HepG2 (cell line): ENCODE measurements around the gene SYCE1L. TPM values are rescaled to one million over a fixed set of nuclear protein-coding genes. Genes with fewer than 3 reads are reported as not detected.

Experiments used
- DMAP1 ChIP-seq: IDR thresholded peaks from 2 replicates; pipeline ENCODE4 v1.6.1; 2016
- HDAC2 ChIP-seq: sonication (generic); formaldehyde crosslinking; IDR thresholded peaks from 2 replicates; pipeline ENCODE4 v1.4.0; 2020; ENCODE audit warnings: missing genetic modification reagents
- HNRNPK ChIP-seq: fragments of 200-400 bp; formaldehyde crosslinking; IDR thresholded peaks from 2 replicates; pipeline ENCODE4 v1.6.1; 2018; ENCODE audit warnings: low read length, low read depth, moderate library complexity, mild to moderate bottlenecking; ENCODE audit not compliant: poor library complexity, severe bottlenecking
- MBNL3 ChIP-seq: fragments of 250-450 bp; sonication (Bioruptor Pico); conservative IDR thresholded peaks from 2 replicates; pipeline ENCODE4 v1.8.0; 2022; ENCODE audit warnings: mild to moderate bottlenecking, inconsistent platforms
- MED1 ChIP-seq: sonication (generic); formaldehyde crosslinking; IDR thresholded peaks from 2 replicates; pipeline ENCODE4 v1.4.0; 2020; ENCODE audit warnings: missing genetic modification reagents
- SIN3A ChIP-seq: IDR thresholded peaks from 2 replicates; pipeline ENCODE4 v1.6.1; 2011; ENCODE audit warnings: low read depth, mild to moderate bottlenecking, control low read depth, low read length, borderline replicate concordance
- TBX2 ChIP-seq: sonication (generic); formaldehyde crosslinking; IDR thresholded peaks from 2 replicates; pipeline ENCODE4 v1.5.0; 2020; ENCODE audit warnings: missing genetic modification reagents, mild to moderate bottlenecking, borderline replicate concordance
- ZMYM3 ChIP-seq: sonication (generic); formaldehyde crosslinking; IDR thresholded peaks from 2 replicates; pipeline ENCODE4 v1.5.1; 2020; ENCODE audit warnings: mild to moderate bottlenecking, missing genetic modification reagents
- ZNF225 ChIP-seq: sonication (generic); formaldehyde crosslinking; IDR thresholded peaks from 2 replicates; pipeline ENCODE4 v1.4.0; 2020; ENCODE audit warnings: mild to moderate bottlenecking, missing genetic modification reagents
- ZNF678 ChIP-seq: sonication (generic); formaldehyde crosslinking; IDR thresholded peaks from 2 replicates; pipeline ENCODE4 v1.4.0; 2020; ENCODE audit warnings: mild to moderate bottlenecking, missing genetic modification reagents
- polyA plus RNA-seq, 8 experiments: library from polyadenylated mRNA; depleted of rRNA in 3 of 8; stranded (reverse) in 7 of 8; unstranded in 1 of 8; fragments of >200 nt; fragmentation: Illumina TruSeq in 4 of 8; extraction: Trizol in 4 of 8; gene quantifications; 2 replicates each; pipeline versions ENCODE4 v1.2.1 to v1.2.3, GENCODE V29; 2011 to 2016; ENCODE audit warnings: low read depth in 4 of 8, missing spikeins in 1 of 8, mixed read lengths in 1 of 8; ENCODE audit not compliant: insufficient read depth in 1 of 8
- total RNA-seq, 5 experiments: library from RNA; depleted of rRNA; stranded (reverse); fragments of >200 nt; fragmentation: Illumina TruSeq; extraction: Trizol; gene quantifications; 2 replicates each; pipeline ENCODE4 v1.2.3, GENCODE V29; 2016; ENCODE audit warnings: low read depth in 1 of 5
- TF ChIP-seq, protein P1 (sequence below): fragments of 450-650 bp; IDR thresholded peaks from 2 replicates; pipeline ENCODE4 v1.6.1; 2017; ENCODE audit warnings: mild to moderate bottlenecking
- TF ChIP-seq, protein P2 (sequence below): sonication (generic); formaldehyde crosslinking; IDR thresholded peaks from 2 replicates; pipeline ENCODE4 v1.4.0; 2020; ENCODE audit warnings: low read depth, missing genetic modification reagents

The SYCE1L gene
- total and polyA plus RNA-seq, 2 of the 13 experiments (the other 11 are each of a cell fraction or from before 2014, with no cell fraction given) = 0.22 TPM; not detected in 1

DNA sequence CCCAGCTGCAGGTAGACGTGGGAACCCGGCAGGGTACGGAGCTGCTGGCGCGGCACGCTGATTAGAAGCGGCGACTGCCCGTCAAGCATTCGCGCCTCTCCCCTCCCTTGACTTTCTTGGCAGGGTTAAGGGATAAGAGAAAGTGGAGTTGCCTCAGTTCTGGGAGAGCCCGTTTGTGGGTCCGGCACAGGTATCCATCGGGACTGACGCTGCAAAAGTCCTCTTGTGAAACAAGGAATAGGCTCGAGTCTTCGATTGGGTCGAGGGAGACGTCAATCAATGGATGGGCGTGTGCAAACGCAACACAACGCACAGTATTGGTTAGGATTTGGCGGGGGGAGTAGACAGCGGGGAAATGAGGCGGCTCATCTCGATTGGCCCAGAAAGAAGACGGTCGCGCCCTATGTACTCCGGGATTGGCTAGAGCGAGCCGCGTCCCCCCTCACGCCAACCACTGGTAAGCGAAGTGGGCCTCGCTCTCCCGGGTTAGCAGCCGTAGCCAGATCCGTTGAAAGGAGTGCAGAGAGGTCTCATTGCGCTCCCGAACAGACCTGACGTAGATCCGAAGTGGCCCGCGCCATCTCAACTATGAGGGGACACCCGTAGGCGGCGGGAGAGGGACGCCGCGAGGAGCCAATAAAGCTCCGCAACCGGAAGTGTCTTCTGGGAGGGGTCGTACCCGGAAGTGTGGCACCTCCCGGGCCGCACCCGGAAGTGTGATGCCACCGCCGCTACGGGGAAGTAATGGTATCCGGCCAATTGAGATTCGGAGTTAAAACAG is 8.5 kb upstream of the SYCE1L start, which contains the start of gene MON1B (continued):
- TF ChIP-seq HDAC2 (0 out of 2 replicates have a peak, but pooled peaks have one; percentile 39), ZNF678 (CRISPR knock-in tag) (0 out of 2 replicates have a peak, but pooled peaks have one; percentile 36), HNRNPK (no peak), ZMYM3 (CRISPR knock-in tag) (0 out of 2 replicates have a peak, but pooled peaks have one; percentile 45), TBX2 (peak; percentile 58; the same call in 1 of the 2 replicates), SIN3A (peak; percentile 95), DMAP1 (CRISPR knock-in tag) (peak; percentile 76), ZNF225 (CRISPR knock-in tag) (peak; percentile 27; the same call in 1 of the 2 replicates), MED1 (peak; percentile 35), MBNL3 (CRISPR knock-in tag) (no peak)
- TF ChIP-seq, protein P1, sequence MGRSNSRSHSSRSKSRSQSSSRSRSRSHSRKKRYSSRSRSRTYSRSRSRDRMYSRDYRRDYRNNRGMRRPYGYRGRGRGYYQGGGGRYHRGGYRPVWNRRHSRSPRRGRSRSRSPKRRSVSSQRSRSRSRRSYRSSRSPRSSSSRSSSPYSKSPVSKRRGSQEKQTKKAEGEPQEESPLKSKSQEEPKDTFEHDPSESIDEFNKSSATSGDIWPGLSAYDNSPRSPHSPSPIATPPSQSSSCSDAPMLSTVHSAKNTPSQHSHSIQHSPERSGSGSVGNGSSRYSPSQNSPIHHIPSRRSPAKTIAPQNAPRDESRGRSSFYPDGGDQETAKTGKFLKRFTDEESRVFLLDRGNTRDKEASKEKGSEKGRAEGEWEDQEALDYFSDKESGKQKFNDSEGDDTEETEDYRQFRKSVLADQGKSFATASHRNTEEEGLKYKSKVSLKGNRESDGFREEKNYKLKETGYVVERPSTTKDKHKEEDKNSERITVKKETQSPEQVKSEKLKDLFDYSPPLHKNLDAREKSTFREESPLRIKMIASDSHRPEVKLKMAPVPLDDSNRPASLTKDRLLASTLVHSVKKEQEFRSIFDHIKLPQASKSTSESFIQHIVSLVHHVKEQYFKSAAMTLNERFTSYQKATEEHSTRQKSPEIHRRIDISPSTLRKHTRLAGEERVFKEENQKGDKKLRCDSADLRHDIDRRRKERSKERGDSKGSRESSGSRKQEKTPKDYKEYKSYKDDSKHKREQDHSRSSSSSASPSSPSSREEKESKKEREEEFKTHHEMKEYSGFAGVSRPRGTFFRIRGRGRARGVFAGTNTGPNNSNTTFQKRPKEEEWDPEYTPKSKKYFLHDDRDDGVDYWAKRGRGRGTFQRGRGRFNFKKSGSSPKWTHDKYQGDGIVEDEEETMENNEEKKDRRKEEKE = no peak
- TF ChIP-seq, protein P2, sequence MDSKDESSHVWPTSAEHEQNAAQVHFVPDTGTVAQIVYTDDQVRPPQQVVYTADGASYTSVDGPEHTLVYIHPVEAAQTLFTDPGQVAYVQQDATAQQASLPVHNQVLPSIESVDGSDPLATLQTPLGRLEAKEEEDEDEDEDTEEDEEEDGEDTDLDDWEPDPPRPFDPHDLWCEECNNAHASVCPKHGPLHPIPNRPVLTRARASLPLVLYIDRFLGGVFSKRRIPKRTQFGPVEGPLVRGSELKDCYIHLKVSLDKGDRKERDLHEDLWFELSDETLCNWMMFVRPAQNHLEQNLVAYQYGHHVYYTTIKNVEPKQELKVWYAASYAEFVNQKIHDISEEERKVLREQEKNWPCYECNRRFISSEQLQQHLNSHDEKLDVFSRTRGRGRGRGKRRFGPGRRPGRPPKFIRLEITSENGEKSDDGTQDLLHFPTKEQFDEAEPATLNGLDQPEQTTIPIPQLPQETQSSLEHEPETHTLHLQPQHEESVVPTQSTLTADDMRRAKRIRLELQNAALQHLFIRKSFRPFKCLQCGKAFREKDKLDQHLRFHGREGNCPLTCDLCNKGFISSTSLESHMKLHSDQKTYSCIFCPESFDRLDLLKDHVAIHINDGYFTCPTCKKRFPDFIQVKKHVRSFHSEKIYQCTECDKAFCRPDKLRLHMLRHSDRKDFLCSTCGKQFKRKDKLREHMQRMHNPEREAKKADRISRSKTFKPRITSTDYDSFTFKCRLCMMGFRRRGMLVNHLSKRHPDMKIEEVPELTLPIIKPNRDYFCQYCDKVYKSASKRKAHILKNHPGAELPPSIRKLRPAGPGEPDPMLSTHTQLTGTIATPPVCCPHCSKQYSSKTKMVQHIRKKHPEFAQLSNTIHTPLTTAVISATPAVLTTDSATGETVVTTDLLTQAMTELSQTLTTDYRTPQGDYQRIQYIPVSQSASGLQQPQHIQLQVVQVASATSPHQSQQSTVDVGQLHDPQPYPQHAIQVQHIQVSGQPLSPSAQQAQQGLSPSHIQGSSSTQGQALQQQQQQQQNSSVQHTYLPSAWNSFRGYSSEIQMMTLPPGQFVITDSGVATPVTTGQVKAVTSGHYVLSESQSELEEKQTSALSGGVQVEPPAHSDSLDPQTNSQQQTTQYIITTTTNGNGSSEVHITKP (CRISPR knock-in tag) = peak; percentile 71
